Glutamatergic neuron (in vitro differentiated cells): ENCODE measurements around the gene TMEM221. TPM values are rescaled to one million over a fixed set of nuclear protein-coding genes. Genes with fewer than 3 reads are reported as not detected.

ENCODE experiments used
- DNase-seq: peaks from one replicate; pipeline ENCODE4 v3.0.0; 2022
- H3K27ac Mint-ChIP-seq: one replicate; pipeline ENCODE4 v1.8.0; 2020; ENCODE audit warnings: mild to moderate bottlenecking, mixed read lengths, inconsistent platforms; ENCODE audit not compliant: unreplicated experiment
- H3K27me3 Mint-ChIP-seq: one replicate; pipeline ENCODE4 v1.8.0; 2020; ENCODE audit warnings: mild to moderate bottlenecking, moderate library complexity, mixed read lengths, inconsistent platforms; ENCODE audit not compliant: unreplicated experiment
- H3K36me3 Mint-ChIP-seq: one replicate; pipeline ENCODE4 v1.8.0; 2020; ENCODE audit warnings: mild to moderate bottlenecking, mixed read lengths, inconsistent platforms; ENCODE audit not compliant: unreplicated experiment
- H3K4me1 Mint-ChIP-seq: one replicate; pipeline ENCODE4 v1.8.0; 2020; ENCODE audit warnings: mild to moderate bottlenecking, low read depth, mixed read lengths, inconsistent platforms; ENCODE audit not compliant: unreplicated experiment
- H3K4me3 Mint-ChIP-seq: one replicate; pipeline ENCODE4 v1.8.0; 2020; ENCODE audit warnings: mild to moderate bottlenecking, mixed read lengths, inconsistent platforms; ENCODE audit not compliant: unreplicated experiment
- H3K9me3 Mint-ChIP-seq: one replicate; pipeline ENCODE4 v1.8.0; 2020; ENCODE audit warnings: mild to moderate bottlenecking, moderate library complexity, mixed read lengths, inconsistent platforms; ENCODE audit not compliant: unreplicated experiment
- total RNA-seq: library from RNA; stranded (reverse); fragmentation: NEBNext Ultra II Directional; extraction: Animal tissue kit (Norgen Biotek cat#: 25700); gene quantifications from one replicate; pipeline ENCODE4 v1.2.1, GENCODE V29; 2021; ENCODE audit not compliant: unreplicated experiment
- TF ChIP-seq, protein P1 (sequence below): fragments of 200-600 bp; sonication (generic); IDR thresholded peaks from one replicate; pipeline ENCODE4 v1.5.0; 2021; ENCODE audit not compliant: partially characterized antibody, unreplicated experiment

Gene TMEM221
- total RNA-seq, 1 donor from 2014 or later, result not detected

DNA sequence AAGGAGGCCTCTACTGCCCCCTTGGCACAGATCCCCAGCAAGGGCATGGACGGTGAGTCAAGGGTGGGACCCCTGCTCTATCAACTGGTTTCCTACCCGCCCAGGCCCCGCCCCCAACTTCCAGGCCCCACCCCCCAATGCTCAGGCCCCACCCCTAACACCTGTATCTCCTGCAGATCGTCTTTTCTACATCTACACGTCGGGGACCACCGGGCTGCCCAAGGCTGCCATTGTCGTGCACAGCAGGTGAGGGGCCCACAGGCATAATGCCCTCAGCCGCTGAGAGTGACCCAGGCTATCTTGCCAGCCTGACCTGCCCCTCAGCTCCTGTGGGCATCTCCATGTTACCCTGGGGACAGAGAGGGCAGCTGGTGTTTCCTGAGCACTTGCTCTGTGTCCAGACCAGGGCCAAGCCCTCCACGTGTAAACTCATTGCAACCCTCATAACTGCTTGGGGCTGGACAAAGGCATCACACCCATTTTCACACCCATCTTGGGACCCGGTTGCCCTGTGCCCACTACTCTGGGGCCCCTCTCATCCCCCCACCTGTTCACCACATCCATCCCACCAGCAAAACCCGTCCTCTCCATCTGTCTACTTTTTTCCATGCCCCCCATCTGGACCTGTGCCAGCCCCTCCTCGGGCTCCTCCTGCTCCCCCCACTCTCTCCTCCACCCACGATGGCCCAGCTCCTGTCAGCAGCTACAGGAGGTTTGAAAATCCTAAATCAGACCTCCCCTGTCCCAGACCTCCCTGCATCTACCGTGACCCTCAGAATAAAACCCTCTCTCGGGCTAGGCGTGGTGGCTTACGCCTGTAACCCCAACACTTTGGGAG, 39.0 kb upstream of the TMEM221 start:
- Mint-ChIP-seq H3K4me1 (peaks cover 21% of the 10 kb centered on the region), H3K4me3 (peak overlapping the region; percentile 34), H3K27ac (no peak overlapping the region), H3K27me3 (peaks cover 10% of the 10 kb centered on the region), H3K36me3 (no peaks in the 10 kb centered on the region), H3K9me3 (peaks cover 8% of the 10 kb centered on the region)
- TF ChIP-seq, protein P1, sequence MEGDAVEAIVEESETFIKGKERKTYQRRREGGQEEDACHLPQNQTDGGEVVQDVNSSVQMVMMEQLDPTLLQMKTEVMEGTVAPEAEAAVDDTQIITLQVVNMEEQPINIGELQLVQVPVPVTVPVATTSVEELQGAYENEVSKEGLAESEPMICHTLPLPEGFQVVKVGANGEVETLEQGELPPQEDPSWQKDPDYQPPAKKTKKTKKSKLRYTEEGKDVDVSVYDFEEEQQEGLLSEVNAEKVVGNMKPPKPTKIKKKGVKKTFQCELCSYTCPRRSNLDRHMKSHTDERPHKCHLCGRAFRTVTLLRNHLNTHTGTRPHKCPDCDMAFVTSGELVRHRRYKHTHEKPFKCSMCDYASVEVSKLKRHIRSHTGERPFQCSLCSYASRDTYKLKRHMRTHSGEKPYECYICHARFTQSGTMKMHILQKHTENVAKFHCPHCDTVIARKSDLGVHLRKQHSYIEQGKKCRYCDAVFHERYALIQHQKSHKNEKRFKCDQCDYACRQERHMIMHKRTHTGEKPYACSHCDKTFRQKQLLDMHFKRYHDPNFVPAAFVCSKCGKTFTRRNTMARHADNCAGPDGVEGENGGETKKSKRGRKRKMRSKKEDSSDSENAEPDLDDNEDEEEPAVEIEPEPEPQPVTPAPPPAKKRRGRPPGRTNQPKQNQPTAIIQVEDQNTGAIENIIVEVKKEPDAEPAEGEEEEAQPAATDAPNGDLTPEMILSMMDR, result no peak
- no peak for DNase-seq

DNA sequence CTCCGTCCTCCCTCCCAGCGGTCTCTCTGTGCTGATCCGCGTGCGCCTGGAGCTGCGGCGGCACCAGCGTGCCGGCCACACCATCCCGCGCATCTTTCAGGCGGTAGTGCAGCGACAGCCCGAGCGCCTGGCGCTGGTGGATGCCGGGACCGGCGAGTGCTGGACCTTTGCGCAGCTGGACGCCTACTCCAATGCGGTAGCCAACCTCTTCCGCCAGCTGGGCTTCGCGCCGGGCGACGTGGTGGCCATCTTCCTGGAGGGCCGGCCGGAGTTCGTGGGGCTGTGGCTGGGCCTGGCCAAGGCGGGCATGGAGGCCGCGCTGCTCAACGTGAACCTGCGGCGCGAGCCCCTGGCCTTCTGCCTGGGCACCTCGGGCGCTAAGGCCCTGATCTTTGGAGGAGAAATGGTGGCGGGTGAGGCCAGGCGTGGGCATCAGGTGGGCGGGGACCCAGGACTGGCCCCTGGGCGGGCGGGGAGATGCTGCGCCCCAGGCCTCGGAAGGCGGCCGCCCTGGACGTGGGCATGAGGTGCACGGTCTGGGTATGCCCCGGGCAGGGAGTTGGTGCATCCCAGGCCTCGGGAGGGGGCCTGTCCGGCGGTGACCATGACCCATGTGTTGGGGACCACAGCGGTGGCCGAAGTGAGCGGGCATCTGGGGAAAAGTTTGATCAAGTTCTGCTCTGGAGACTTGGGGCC, 38.2 kb upstream of the TMEM221 start:
- Mint-ChIP-seq H3K36me3 (no peaks in the 10 kb centered on the region), H3K9me3 (peaks cover 9% of the 10 kb centered on the region), H3K27me3 (peaks cover 8% of the 10 kb centered on the region), H3K4me3 (no peak overlapping the region), H3K4me1 (peaks cover 17% of the 10 kb centered on the region), H3K27ac (no peak overlapping the region)
- TF ChIP-seq, protein P1, result no peak
- DNase-seq, result no peak

DNA sequence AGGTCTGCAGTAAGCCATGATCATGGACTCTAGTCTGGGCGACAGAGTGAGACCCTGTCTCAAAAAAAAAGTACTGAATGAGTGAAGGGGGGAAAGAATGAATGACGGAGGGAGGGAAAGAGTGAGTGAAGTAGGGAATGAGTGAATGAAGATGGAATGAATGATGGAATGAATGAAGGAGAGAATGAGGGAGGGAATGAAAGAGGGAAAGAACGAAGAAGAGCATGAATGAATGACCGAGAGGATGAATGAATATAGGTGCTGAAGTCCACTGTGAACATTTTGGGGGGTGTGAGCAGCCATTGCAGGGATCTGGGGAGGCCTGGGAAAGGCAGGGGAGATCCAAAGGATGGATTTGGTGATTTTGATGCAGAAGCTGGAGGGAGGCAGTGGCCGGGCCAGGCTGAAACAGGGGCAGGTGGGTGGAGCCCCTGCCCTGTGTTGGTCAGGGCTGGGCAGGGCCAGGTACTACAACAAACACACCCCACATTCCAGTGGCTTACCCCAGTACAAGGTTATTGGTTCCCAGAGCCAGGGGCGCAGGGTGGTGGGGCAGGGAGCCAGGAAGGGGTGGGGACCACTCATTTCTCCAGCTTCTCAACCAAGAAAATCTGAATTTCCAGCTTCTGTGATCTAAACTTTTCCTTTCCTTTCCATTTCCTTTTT, 36.2 kb upstream of the TMEM221 start:
- no peak for DNase-seq
- Mint-ChIP-seq H3K36me3 (no peaks in the 10 kb centered on the region), H3K27ac (no peak overlapping the region), H3K27me3 (peaks cover 7% of the 10 kb centered on the region), H3K4me3 (no peak overlapping the region), H3K4me1 (peaks cover 12% of the 10 kb centered on the region), H3K9me3 (peaks cover 7% of the 10 kb centered on the region)
- TF ChIP-seq, protein P1, result no peak

DNA sequence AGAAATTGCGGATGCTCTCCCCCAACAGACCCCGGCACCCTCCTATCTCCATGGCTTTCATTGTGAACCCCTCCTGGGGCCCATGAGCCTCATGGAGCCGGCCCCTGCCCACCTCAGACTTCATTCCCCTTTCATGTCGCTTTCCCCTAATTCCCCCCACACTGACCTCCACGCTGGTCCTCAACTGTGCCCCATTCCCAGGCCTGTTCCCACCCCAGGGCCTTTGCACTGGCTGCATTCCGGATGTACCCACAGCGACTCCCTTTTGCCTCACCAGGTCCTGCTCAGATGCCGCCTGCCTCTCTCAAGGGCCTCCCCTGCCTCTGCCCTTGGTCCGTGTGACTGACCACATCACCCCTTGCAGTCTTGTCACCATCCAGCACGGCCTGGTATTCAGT, 35.1 kb upstream of the TMEM221 start:
- H3K27ac Mint-ChIP-seq, result no peak overlapping the region
- TF ChIP-seq, protein P1, result no peak

More for the DNA sequence above, 35.1 kb upstream of the TMEM221 start:
- peaks cover 5% of the 10 kb centered on the region for H3K27me3 Mint-ChIP-seq
- H3K4me3 Mint-ChIP-seq, result no peak overlapping the region
- H3K4me1 Mint-ChIP-seq, result peaks cover 8% of the 10 kb centered on the region
- DNase-seq, result no peak
- H3K9me3 Mint-ChIP-seq, result peaks cover 7% of the 10 kb centered on the region
- no peaks in the 10 kb centered on the region for H3K36me3 Mint-ChIP-seq
